Measurements from ENCODE around the gene PAN3.

The PAN3 gene

DNA sequence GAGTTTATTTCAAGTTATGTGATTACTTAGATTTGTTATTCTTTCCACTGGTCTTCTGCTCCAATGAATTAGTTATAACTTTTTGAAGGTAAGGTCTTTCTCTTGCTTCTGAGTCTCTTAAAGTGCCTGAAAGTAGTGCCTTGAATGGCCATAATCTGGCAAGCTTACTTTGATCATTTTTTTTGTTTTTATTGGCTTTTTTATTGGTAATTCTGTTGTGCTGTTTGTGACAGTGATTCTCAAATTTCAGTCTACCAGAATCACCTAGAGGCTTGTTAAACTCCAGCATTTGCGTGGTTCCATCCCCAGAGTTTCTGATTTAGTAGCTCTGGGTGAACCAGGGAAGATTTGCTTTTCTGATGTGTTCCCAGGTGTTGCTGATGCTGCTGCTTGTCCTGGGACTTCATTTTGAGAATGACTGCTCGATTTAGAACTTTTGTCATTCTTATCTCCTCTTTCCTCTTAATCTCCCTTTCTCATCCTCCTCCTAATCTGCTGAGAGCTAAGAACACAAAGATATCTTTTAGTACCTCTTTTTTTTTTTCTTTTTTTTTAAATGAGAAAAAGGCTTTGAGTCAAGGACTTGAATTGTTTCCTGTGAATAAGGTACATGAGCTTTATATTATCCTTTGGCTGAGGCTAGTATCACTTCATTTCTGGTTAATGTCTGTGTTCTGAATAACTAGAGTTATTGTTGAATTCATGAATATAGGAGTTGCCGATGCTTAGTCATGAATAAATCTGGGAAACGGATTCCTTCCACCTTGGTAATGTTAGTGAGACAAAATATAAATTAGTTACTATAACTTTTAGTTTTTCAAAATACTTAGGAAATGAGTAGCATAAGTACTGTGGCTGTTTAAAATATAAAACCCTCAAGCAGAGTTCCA is 91.4 kb downstream of the PAN3 start:
- DNase-seq (ENCODE audit: low read depth), result no peak

DNA sequence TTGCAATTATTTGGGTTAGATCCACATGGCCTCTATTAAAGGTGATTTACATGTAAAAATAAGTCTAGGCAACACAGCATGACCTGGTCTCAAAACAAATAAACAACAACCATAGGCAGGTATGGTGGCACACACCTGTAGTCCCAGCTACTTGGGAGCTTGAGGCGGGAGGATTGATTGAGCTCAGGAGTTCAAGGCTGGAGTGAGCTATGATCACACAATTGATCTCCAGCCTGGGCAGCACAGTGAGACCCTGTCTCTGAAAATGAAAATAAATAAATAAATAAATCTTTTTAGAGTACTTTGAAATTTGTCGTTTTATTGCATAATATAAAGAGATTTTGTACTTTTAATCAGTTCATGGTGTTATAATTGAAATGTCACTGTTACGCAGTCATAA is 93.3 kb downstream of the PAN3 start:
- no peak for DNase-seq (ENCODE audit: low read depth)

DNA sequence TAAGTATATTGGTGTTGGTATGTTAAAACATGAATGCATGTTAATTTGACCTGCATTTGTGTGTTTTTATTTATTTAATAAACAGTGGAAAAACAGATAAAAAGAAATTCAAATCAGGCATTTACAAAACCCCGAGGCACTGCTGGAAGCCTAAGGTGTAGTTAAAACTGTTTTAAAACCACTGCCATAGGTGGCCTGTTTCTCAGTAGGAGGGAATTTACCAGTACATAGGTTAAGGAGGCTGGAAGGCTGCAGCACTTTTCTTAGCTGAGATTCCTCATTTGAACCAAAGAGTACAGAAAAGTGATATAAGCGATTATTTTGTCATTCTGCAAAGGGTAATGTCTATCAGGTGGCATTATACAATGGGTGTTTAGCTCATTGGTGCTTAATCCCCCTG is 99.6 kb downstream of the PAN3 start:
- no peak for DNase-seq (ENCODE audit: low read depth)

DNA sequence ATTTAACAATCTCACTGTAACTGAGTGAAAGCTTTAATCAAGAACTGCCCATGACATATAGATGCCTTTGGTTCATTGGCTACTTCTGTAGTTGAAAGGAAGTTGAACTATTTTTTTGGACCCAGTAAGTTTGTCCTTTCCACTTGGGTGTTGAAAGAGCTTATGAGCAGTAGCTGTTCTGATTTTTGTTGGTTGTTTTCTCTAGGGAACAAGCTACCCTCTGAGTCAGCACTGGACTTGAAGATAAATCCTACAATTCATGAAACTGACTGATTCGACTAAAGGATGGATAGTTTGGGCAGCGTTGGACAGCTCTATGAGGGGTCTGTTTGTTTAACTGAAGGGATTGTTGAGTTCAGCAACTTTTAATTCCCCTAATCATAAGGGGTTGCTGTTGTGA is 101.0 kb downstream of the PAN3 start:
- no peak for DNase-seq (ENCODE audit: low read depth)

DNA sequence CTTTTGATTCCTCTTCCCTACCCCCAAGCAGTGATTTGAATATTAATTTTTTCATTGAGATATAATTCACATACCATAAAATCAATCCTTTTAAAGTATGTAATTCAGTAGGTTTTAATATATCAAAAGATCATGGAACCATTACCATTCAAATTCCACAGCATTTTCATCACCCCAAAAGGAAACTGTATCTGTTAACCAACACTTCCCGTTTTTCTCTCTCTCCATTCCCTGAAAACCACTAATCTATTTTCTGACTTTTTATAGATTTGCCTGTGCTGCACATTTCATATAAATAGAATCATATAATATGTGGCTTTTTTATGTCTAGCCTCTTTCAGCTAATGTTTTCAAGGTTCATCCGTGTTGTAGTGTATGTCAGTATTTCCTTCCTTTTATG is 107.1 kb downstream of the PAN3 start:
- DNase-seq (ENCODE audit: low read depth), result no peak

DNA sequence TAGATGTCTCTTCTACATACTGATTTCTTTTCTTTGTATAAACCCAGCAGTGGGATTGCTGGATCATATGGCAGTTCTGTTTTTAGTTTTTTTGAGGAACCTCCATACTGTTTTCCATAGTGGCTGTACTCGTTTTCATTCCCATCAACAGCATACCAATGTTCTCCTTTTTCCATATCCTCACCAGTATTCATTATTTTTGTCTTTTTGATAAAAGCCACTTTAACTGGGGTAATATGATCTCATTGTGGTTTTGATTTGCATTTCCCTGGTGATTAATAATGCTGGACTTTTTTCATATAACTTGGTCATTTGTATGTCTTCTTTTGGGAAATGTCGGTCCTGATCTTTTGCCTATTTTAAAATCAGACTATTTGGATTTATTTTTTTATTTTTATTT is 108.5 kb downstream of the PAN3 start:
- no peak for DNase-seq (ENCODE audit: low read depth)

DNA sequence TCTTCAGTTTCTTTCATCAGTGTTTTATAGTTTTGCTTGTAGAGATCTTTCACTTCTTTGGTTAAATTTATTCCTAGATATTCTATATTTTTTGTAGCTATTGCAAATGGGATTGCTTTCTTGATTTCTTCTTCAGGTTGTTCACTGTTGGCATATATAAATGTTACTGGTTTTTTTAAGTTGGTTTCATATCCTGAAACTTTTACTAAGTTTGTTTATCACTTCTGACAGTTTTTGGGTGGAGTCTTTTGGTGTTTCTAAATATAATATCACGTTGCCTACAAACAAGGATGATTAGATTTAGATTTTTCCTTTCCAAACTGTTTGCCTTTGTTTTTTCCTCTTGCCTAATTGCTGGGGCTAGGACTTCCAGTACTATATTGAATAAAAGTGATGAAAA is 109.7 kb downstream of the PAN3 start:
- no peak for DNase-seq (ENCODE audit: low read depth)

DNA sequence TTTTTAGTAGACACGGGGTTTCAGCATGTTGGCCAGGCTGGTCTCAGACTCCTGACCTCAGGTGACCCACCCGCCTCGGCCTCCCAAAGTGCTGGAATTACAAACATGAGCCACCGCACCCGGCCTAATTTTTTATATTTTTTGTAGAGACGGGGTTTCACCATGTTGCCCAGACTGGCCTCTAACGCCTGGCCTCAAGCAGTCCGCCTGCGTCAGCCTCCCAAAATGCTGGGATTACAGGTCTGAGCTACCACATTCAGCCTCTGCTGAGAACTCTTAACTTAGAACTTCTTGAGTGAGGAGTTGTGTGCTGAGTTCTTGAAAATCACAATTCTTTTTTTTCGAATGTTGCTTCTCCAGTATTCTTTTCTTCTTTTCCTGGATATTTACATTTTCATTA is 112.2 kb downstream of the PAN3 start:
- no peak for DNase-seq (ENCODE audit: low read depth)

DNA sequence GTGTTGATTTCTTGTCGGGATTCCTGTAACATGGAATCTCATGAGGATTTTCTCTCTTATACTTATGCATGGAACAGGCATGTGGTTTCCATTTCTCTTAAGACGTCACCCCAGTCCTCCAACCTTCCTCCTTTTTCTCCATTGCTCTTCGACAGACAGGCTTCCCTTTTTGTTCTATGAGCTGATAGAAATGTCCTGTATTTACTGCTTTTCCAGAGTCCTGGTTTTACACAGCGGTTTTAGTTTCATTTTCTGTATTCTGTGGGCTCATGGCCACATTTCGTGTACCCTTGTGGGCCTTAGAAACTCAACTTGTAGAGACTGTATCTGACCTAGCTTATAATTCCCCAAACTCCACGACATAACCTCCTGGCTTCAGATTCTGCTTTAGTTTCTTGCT is 113.1 kb downstream of the PAN3 start:
- DNase-seq (ENCODE audit: low read depth), result no peak

DNA sequence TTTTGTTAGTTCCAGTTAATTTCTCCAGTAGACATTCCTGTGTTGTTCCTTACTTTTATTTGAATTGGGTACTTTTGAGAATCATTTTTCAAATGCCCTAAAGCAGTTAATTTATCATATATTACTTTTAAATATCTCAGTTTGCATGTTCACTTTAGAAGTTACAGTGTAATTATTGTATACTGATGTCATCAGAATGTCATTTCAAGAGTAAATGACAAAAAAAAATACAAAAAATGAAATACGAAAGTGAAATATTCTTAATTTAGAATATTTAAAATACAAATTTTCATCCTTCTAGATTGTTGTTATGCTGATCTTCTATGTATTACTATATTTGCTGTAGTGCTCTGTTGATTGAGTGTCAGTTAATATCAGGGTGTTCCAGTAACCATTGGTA is 114.2 kb downstream of the PAN3 start:
- DNase-seq (ENCODE audit: low read depth), result no peak

DNA sequence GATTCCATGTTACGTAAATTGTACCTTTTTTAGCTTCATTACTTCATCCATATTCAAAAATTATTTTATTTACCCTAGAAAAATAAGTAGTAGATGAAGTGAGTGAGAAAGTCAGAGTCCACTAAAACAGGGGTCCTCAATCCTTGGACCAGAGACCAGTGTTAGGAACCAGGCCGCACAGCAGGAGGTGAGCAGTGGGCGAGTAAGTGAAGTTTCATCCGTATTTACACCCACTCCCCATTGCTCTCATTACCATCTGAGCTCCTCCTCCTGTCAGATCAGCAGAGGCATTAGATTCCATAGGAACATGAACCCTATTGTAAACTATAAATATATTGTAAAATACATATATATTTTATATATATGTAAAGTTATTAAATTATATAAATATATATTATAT is 119.0 kb downstream of the PAN3 start:
- no peak for DNase-seq (ENCODE audit: low read depth)

DNA sequence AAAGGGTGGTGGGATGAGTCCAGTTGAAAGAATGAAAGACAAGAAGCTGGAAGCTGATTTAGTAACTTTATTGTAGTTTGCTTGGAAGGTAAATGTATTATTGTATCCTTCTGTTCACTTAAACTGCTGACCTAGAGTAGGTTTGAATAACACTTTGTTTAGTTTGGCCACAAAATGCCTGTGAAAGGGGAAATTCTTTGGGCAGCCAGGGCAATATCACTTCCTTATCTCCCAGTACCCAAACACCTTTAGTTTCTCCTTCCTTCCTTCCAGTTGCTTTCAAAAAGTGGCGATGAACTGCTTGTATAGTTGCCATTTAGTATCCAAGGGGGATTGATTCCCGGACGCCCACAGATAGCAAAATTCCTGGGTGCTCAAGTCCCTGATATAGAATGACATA is 120.1 kb downstream of the PAN3 start:
- no peak for DNase-seq (ENCODE audit: low read depth)

DNA sequence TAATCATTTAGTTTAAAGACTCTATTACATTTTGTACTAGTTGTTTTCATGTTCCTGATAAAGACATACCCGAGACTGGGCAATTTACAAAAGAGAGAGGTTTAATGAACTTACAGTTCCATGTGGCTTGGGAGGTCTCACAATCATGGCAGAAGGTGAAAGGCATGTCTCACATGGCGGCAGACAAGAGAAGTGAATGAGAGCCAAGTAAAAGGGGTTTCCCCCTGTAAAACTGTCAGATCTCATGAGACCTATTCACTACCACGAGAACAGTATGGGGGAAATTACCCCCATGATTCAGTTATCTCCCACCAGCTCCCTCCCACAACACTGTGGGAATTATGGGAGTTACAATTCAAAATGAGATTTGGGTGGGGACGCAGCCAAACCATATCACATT is 129.2 kb downstream of the PAN3 start:
- DNase-seq (ENCODE audit: low read depth), result no peak

DNA sequence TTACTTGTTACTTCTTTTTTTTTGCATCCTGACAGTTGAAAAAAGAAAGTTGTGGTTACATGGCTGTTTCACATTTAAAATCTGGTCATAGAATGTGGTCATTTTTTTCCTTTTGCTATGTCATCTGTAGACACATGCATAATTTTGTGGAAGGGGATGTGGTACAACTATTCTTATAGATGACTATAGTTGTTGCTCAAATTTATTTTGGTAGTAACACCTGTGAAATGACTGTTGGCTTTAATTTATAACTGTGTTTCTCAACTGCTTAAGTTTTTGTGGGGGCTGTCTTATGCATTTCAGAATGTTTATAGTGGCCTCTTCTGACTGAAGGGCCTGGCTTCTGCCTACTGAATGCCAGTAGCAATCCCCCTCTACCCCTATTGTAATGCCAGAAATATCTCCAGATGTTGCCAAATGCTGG is 130.5 kb downstream of the PAN3 start:
- no peak for DNase-seq (ENCODE audit: low read depth)

DNA sequence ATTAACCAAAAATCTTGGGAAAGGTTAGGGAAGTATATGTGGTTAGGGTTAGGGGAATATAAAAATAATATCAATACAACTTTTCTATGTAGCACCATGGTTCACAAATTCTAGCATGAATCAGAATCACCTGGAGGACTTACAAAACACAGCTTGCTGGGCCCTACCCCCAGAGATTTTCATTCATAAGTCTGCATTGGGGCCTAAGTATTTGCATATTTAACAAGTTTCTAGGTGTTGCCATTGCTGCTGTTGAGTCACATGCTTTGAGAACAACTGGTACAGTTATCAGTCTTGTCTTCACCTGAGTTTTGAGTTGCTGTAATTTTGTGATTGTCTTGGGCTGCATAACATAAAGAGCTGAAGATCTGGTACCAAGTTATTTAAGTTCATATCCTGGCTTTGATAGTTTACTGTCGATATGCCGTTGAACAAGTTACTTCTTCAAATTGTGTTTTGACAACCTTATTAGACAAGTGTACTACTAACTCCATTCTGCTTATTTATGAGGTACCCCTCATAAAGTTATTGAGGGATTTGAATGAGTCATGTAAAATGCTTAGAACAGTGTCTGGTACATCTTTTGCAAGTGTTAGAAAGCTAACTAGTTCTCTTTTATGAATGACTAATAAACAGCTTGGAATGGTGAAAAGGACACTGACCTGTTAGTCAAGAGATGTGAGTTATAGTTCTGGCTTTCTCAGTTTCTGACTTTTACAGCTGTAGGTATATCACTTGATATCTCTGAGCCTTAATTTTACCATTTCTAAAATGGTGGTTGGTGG is 132.9 kb downstream of the PAN3 start:
- DNase-seq (ENCODE audit: low read depth), result no peak

DNA sequence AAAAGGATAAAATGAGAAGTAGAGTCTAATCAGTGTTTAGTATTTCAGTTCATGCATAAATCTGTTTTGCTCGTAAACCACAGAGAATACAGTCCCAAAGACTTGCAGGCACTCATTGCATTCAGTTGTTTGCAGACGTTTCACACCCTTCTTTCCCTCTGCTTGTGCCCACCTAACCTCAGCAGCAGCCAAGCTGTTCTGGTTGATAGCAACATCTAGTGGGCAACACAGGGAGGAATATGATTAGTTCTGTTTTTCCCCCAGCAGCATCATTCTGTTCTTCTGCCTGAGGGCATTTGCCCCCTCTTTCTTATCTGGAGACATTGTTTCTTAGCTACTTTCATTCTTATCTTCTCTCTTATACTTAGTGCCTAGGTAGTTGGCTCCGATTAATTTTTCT is 135.6 kb downstream of the PAN3 start:
- DNase-seq (ENCODE audit: low read depth), result no peak

DNA sequence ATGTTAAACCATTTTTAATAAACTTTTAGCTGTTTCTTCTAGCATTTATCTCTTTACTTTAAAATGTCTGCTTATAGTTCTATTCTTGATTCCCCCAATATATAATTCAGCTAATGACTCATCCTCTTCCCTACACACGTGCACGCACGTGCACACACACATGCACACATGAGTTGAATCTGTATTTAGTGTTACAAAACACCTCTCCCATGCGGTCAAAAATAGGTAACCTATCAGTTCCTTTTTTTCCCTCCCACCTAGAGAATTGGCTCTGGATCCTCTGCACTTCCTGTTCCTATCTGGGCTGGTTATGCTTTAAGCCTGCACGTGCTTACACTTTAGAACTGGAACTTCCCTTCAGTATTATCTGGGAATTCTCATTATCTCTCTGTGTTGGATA is 144.1 kb downstream of the PAN3 start:
- DNase-seq (ENCODE audit: low read depth), result no peak

DNA sequence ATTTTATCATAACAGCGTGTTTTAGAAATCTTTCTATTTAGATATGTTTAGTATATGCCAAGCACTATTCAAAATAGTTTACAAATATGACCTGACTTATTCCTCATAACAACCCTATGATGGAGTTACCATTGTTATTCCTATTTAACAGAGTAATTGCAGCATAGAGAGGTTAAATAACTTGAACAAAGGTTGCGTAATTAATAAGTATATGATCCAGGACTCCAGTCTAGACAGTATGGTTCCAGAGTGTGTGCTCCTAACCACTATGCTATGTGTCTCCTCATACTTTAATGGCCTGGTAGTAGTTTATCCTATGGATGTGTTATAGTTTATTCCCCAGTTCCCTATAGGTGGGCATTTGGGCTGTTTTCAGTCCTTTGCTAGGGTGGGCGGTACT is 145.3 kb downstream of the PAN3 start:
- DNase-seq (ENCODE audit: low read depth), result no peak

DNA sequence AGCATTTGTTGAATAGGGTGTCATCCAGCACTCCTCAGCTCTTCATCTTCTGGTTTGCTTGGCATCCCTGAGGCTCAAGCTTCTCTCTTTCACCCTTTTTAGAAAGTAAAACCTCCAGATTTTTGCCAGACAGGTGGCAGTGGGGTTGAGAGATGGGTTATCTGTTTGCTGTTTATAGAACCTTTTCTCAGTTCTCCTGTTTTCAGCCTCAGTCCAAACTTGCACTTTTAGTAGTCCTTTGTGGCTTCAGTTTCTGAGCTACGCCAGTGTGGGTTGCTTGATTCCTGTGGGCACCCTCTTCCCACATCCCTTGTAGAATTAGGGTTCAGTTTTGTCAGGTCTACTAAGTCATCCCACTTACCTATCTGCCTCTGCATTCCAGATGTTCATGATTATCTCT is 147.9 kb downstream of the PAN3 start:
- DNase-seq (ENCODE audit: low read depth), result no peak

DNA sequence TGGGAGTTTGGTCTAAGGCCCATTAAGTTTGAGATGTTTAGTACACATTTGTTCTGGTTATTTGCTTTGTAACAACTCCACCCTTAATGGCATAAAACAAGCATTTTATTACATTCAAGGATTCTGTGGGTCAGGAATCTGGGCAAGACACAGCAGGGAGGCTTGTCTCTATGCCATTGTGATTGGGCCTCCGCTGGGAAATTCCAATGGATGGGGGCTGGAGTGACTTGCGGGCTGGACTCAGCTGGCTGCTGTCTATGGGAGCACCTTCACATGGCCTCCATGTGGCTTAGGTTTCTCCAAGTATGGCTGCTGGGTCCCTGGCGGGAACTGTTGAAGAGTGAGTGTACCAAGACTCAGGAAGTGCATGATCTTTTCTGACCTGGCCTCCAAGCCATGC is 159.0 kb downstream of the PAN3 start:
- no peak for DNase-seq (ENCODE audit: low read depth)

DNA sequence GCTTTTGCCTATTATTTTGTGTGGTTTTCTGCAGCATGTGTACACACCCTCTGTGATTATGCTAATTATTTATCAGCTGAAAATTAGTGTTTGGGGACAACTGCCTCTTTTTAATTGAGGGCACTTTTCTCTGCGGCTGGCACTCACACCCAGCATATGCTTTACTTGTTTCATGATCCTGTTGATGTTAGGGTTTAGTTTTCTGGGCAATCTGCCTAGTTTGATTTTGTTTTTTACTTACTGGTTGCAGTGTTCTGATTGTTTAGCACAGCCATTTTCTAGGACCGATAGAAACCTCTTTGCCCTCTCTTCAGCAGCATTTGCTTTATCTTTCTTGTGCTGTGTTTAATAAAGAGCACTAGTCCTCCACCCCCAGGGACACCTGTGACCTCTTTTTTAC is 161.6 kb downstream of the PAN3 start:
- no peak for DNase-seq (ENCODE audit: low read depth)

DNA sequence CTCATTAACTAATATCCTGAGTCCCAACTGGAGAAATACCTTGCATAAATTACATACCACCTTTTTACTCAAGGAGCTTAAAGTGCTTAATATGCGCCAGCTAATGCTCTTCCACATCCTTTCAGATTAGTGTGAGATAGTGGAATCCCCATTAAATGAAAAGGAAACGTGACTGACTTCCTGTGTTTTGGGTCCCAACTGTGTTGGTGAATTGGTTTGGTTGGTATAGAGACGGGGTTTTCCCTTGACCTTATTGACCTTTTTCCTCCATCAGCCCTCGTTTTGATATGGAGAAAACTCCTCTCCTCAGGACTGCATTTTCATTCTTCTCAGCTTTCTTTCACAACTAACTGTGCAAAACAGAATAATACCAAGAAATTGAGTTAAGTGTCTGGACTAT is 163.5 kb downstream of the PAN3 start:
- DNase-seq (ENCODE audit: low read depth), result no peak

DNA sequence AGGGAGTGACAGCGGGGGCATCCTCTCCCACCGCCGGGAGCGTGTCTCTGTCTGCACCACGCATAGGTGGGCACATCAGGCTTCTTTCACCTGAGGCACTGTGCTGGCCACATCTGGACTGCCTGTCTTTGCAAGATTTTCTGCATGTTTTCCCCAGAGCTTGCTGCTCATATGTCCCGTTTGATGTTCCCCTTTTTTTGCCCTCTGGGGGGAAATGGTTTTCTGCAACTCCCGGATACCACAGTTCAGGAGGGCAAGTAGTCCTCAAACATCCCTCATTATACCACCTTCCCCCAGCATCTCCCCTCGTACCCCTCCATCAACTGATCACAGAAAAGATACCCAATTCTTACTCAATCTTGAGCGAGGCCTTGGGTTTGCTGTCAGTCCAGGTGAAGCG is 168.0 kb downstream of the PAN3 start:
- no peak for DNase-seq (ENCODE audit: low read depth)

DNA sequence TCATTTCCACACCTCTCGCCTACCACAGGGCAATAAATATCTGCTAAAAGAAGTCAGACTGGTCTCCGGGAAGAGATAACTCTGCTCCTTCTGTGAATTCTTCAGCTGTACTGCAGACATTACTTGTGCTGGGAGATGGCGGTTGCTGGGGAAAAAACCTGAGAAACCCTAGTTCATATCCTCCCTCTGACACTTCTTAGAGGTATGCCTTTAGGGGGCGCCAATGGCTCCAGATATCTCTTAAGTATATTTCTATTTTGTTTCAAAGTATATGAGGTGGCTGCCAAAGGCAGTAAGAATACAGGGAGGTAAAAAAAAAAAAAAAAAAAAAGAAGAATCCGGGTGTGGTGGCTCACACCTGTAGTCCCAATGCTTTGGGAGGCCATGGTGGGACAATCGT is 175.2 kb downstream of the PAN3 start:
- no peak for DNase-seq (ENCODE audit: low read depth)

Measured in HS-27A (cell line).